HL-60 (cell line): ENCODE data around the gene RET.
A peak's percentile ranks its signal among the peaks of the same experiment; 100 is the strongest.

Experiments used
- DNase-seq, 2 experiments: peaks; one replicate each; pipeline ENCODE4 v3.0.0-alpha.2; 2010 to 2020; ENCODE audit warnings: low read depth in 1 of 2, low spot score in 1 of 2
- H3K27ac ChIP-seq: fragments of 250-450 bp; sonication (Bioruptor Pico); replicated peaks from 2 replicates; pipeline ENCODE4 v1.5.1; 2020; ENCODE audit warnings: mild to moderate bottlenecking, moderate library complexity
- H3K27me3 ChIP-seq: fragments of 250-450 bp; sonication (Bioruptor Pico); 2 replicates; pipeline ENCODE4 v1.5.1; 2021; ENCODE audit warnings: mild to moderate bottlenecking, moderate library complexity; ENCODE audit not compliant: insufficient read depth, poor library complexity, severe bottlenecking
- H3K4me3 ChIP-seq: replicated peaks from 2 replicates; pipeline ENCODE4 v1.5.1; 2011; ENCODE audit warnings: mild to moderate bottlenecking, control low read depth, low read length; ENCODE audit not compliant: insufficient read depth
- CTCF ChIP-seq: IDR thresholded peaks from one replicate; pipeline ENCODE4 v1.5.1; 2011; ENCODE audit warnings: low read length, control low read depth, inconsistent platforms; ENCODE audit not compliant: insufficient read depth
- GABPA ChIP-seq: IDR thresholded peaks from 2 replicates; pipeline ENCODE4 v1.6.1; 2012; ENCODE audit warnings: low read depth
- POLR2AphosphoS5 ChIP-seq: IDR thresholded peaks from 2 replicates; pipeline ENCODE4 v1.6.1; 2012; ENCODE audit warnings: low read depth
- SPI1 ChIP-seq: IDR thresholded peaks from 2 replicates; pipeline ENCODE4 v1.6.1; 2012; ENCODE audit warnings: low read depth, mild to moderate bottlenecking, borderline replicate concordance
- TF ChIP-seq, protein P1 (sequence below): IDR thresholded peaks from 2 replicates; pipeline ENCODE4 v1.6.1; 2012; ENCODE audit warnings: low read depth; ENCODE audit not compliant: insufficient replicate concordance

Gene RET

GRCh38 chr10:43109671-43110249 lies 32.9 kb downstream of the RET start:
- no peak overlapping the region for H3K27ac ChIP-seq
- no peak for DNase-seq

GRCh38 chr10:43110338-43111071 lies 33.6 kb downstream of the RET start:
- H3K27me3 ChIP-seq: no peaks in the 10 kb centered on the region
- no peak overlapping the region for H3K4me3 ChIP-seq
- TF ChIP-seq CTCF (no peak), GABPA (no peak), POLR2AphosphoS5 (no peak), SPI1 (no peak)
- TF ChIP-seq, protein P1, sequence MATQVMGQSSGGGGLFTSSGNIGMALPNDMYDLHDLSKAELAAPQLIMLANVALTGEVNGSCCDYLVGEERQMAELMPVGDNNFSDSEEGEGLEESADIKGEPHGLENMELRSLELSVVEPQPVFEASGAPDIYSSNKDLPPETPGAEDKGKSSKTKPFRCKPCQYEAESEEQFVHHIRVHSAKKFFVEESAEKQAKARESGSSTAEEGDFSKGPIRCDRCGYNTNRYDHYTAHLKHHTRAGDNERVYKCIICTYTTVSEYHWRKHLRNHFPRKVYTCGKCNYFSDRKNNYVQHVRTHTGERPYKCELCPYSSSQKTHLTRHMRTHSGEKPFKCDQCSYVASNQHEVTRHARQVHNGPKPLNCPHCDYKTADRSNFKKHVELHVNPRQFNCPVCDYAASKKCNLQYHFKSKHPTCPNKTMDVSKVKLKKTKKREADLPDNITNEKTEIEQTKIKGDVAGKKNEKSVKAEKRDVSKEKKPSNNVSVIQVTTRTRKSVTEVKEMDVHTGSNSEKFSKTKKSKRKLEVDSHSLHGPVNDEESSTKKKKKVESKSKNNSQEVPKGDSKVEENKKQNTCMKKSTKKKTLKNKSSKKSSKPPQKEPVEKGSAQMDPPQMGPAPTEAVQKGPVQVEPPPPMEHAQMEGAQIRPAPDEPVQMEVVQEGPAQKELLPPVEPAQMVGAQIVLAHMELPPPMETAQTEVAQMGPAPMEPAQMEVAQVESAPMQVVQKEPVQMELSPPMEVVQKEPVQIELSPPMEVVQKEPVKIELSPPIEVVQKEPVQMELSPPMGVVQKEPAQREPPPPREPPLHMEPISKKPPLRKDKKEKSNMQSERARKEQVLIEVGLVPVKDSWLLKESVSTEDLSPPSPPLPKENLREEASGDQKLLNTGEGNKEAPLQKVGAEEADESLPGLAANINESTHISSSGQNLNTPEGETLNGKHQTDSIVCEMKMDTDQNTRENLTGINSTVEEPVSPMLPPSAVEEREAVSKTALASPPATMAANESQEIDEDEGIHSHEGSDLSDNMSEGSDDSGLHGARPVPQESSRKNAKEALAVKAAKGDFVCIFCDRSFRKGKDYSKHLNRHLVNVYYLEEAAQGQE: no peak
- H3K27ac ChIP-seq: no peak overlapping the region
- peak in 1 of 2 experiments; percentile 24 for DNase-seq

More at GRCh38 chr10:43109671-43110249, 32.9 kb downstream of the RET start:
- Histone ChIP-seq H3K4me3 (no peak overlapping the region), H3K27me3 (no peaks in the 10 kb centered on the region)
- TF ChIP-seq GABPA: no peak
- TF ChIP-seq POLR2AphosphoS5: no peak
- TF ChIP-seq SPI1: no peak

DNA sequence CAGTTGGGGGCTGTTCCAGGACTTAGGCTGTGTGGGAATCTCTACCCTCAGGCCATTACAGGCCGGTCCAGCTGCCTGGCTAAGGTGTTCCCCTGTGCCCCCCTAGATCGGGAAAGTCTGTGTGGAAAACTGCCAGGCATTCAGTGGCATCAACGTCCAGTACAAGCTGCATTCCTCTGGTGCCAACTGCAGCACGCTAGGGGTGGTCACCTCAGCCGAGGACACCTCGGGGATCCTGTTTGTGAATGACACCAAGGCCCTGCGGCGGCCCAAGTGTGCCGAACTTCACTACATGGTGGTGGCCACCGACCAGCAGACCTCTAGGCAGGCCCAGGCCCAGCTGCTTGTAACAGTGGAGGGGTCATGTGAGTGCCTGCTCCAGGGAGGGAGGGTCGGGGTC lies 34.2 kb downstream of the RET start:
- no peak for TF ChIP-seq POLR2AphosphoS5
- TF ChIP-seq, protein P1: no peak
- TF ChIP-seq CTCF: no peak
- no peak for TF ChIP-seq SPI1
- TF ChIP-seq GABPA: no peak
- Histone ChIP-seq H3K27me3 (no peaks in the 10 kb centered on the region), H3K27ac (no peak overlapping the region), H3K4me3 (no peak overlapping the region)
- no peak for DNase-seq

- no peak overlapping the region for H3K4me3 ChIP-seq
- TF ChIP-seq POLR2AphosphoS5: no peak
- no peak for TF ChIP-seq GABPA
- TF ChIP-seq SPI1: no peak
- TF ChIP-seq, protein P1: no peak
- no peak for TF ChIP-seq CTCF
- no peaks in the 10 kb centered on the region for H3K27me3 ChIP-seq
- H3K27ac ChIP-seq: no peak overlapping the region
- no peak for DNase-seq
Measured at GRCh38 chr10:43111921-43112607, 35.2 kb downstream of the RET start.
